Urinary bladder (tissue), 4 donors: ENCODE results near the gene CTSD. TPM values are rescaled to one million over a fixed set of nuclear protein-coding genes. Genes with fewer than 3 reads are reported as not detected.

Experiments
- DNase-seq: peaks from one replicate; pipeline ENCODE4 v3.0.0-alpha.2; 2015; ENCODE audit errors: extremely low spot score
- H3K27ac ChIP-seq: one replicate; pipeline ENCODE4 v1.5.1; 2013; ENCODE audit warnings: low read depth, mild to moderate bottlenecking, moderate library complexity
- H3K36me3 ChIP-seq: one replicate; pipeline ENCODE4 v1.6.1; 2013; ENCODE audit warnings: mild to moderate bottlenecking, moderate library complexity; ENCODE audit not compliant: insufficient read depth
- H3K4me1 ChIP-seq: one replicate; pipeline ENCODE4 v1.6.1; 2013; ENCODE audit warnings: mild to moderate bottlenecking, moderate library complexity; ENCODE audit not compliant: insufficient read depth
- H3K4me3 ChIP-seq: one replicate; pipeline ENCODE4 v1.5.1; 2013; ENCODE audit warnings: low read depth, low read length
- WGBS: extraction: QIAGEN DNeasy Blood & Tissue Kit; methylation state at CpG from one replicate; pipeline ENCODE4 v1.1.7; 2013; 5-methylcytosine and 5-hydroxymethylcytosine counted together
- polyA plus RNA-seq: library from polyadenylated mRNA; stranded (reverse); fragments of 200-250 nt; gene quantifications from one replicate; pipeline ENCODE4 v1.2.3, GENCODE V29; 2013
- total RNA-seq: library from RNA; depleted of rRNA; stranded (reverse); fragments of >200 nt; gene quantifications from one replicate; pipeline ENCODE4 v1.2.3, GENCODE V29; 2014
- donor health status: healthy with polysubstance abuse.
- donor health status: healthy.

Gene CTSD
- total and polyA plus RNA-seq, 2 donors: 76.4 to 495 TPM

DNA sequence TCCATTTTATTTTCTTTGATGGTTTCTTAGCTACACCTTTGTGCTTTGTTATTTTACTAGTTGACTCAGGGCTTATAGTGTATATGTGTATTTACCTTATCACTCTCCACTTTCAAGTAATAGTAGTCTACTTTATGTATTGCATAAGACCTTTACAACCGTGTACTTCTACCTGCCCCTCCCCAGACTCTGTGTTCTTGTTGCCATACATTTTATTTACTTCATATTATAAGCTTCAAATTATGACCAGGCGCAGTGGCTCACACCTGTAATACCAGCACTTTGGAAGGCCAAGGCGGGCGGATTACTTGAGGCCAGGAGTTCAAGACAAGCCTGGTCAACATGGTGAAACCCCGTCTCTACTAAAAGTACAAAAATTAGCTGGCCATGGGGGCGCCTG, 28.2 kb upstream of the CTSD start:
- DNase-seq: no peak
- Histone ChIP-seq H3K27ac (no peak overlapping the region), H3K36me3 (no peaks in the 10 kb centered on the region), H3K4me1 (no peaks in the 10 kb centered on the region), H3K4me3 (no peak overlapping the region)
- 87% methylated on average over 6 of the region's 6 CpGs for WGBS

DNA sequence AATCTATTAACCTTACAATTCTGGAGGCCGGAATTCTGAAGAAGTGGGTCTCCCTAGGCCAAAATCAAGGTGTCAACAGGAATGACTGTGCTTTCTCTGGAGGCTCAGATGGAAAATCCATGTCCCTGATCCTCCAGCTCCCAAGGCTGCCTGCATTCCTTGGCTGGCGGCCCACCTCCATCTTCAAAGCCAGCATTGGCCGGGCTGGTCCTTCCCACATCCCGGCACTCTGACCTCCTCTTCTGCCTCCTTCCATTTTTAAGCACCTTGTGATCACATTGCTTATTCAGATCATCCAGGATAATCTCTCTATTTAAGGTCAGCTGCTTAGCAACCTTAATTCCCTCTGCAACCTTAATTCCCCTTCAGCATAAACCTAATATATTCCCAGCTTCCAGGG, 22.7 kb upstream of the CTSD start:
- Histone ChIP-seq H3K4me1 (no peaks in the 10 kb centered on the region), H3K36me3 (no peaks in the 10 kb centered on the region), H3K4me3 (no peak overlapping the region), H3K27ac (no peak overlapping the region)
- WGBS: 85% methylated on average over 4 of the region's 4 CpGs
- no peak for DNase-seq

DNA sequence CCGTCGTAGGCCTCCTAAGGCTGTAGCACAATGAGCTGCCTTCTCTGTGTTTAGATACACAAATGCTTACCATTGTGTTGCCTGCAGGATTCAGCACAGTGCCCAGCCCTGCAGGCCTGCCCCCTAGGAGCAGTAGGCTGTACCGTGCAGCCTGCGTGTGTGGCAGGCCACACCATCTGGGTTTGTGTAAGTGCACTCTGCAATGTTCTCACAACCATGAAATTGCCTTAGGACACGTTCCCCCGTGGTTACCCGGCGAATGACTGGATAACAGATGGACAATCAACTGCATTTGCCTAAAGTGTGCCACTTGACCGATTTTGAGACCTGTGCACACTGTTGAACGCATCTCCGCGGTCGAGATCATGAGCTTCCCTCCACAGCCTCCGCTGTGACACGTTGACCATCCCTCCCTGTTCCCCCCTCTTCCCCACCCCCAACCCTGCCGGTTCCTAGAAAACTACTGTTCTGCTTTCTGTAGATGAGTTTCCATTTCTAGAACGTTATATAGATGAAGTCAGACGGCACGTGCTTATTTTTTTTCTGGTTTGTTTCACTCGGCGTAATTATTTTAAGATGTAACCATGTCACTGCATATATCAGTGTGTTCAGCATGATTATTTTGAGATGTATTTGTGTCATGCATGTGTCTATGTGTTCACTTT, 22.2 kb upstream of the CTSD start:
- no peak overlapping the region for H3K4me3 ChIP-seq
- H3K4me1 ChIP-seq: no peaks in the 10 kb centered on the region
- H3K36me3 ChIP-seq: no peaks in the 10 kb centered on the region
- no peak for DNase-seq
- 79% methylated on average over 21 of the region's 21 CpGs for WGBS
- no peak overlapping the region for H3K27ac ChIP-seq

DNA sequence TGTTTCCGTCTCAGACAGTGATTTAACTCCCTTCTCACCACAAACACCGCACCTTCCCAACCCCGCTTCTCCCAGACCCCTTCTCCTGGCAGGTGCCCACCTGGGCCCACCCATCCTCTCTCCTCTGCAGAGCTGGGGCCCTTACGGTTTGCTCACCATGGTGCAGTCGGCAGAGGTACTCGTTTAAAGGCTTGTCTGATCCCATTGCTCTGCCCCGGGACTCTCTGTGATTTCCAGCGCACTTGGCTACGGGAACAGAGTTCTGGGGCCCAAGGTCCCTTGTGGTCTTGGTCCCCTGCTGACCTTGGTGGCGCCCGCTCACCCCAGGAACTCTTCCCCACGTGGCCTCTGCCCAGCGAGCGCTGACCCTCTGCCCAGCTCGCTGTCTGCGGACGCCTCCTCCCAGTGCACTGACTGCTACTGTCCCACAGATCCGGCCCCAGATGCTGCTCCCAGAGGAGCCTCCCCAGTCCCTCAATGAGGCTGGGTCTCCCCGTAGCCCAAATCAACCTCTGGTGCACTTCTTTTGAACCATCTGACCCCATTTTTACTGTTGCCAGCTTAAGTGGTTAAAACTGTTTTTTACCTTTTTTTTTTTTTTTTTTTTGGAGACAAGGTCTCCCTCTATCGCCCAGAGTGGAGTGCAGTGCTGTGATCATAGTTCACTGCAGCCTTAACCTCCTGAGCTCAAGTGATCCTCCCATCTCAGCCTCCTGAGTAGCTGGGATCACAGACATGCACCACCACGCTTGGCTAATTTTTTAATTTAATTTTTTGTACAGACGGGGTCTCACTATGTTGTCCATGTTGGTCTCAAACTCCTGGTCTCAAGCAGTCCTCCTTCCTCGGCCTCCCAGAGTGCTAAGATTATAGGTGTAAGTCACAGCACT, 21.3 kb upstream of the CTSD start:
- no peaks in the 10 kb centered on the region for H3K4me1 ChIP-seq
- DNase-seq: no peak
- H3K27ac ChIP-seq: no peak overlapping the region
- H3K4me3 ChIP-seq: no peak overlapping the region
- 85% methylated on average over 23 of the region's 23 CpGs for WGBS
- H3K36me3 ChIP-seq: no peaks in the 10 kb centered on the region

DNA sequence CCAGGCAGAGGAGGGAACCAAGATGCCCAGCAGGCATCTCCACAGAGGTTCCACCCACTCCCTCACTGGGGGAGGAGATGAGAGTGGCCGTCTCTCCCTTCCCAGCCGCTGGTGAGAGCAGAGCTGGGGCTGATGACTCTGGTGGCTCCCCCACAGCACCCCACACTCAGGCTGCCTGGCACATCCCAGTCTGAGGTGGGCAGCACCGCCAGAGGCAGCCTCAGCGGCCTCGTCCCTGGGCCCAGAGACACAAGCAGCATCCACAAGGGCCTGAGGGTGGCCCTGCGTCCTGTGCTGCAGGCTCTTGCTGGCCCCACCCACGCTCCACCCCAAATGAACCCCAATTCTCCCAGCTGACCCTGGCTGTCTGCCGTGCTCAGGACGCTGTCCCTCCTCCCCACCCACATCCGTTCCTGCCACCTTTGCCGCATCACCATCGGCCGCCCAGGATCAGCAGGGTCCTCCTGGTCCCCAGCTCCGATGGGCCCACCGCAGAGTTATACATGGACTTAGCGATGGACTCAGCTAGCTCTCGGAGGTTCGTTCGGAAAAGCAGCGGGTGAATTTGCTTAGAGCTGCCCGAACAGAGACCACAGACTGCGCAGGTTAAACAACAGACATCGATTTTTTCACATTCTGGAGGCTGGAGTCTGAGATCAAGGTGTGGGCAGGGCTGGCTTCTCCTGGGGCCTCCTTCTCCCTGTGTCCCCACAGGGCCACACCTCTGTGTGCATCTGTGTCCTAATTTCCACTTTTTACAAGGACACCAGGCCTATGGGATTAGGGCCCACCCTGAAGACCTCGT, 20.2 kb upstream of the CTSD start:
- H3K27ac ChIP-seq: no peak overlapping the region
- no peaks in the 10 kb centered on the region for H3K4me1 ChIP-seq
- no peaks in the 10 kb centered on the region for H3K36me3 ChIP-seq
- whole genome bisulfite sequencing: 85% methylated on average over 24 of the region's 24 CpGs
- no peak overlapping the region for H3K4me3 ChIP-seq
- no peak for DNase-seq

DNA sequence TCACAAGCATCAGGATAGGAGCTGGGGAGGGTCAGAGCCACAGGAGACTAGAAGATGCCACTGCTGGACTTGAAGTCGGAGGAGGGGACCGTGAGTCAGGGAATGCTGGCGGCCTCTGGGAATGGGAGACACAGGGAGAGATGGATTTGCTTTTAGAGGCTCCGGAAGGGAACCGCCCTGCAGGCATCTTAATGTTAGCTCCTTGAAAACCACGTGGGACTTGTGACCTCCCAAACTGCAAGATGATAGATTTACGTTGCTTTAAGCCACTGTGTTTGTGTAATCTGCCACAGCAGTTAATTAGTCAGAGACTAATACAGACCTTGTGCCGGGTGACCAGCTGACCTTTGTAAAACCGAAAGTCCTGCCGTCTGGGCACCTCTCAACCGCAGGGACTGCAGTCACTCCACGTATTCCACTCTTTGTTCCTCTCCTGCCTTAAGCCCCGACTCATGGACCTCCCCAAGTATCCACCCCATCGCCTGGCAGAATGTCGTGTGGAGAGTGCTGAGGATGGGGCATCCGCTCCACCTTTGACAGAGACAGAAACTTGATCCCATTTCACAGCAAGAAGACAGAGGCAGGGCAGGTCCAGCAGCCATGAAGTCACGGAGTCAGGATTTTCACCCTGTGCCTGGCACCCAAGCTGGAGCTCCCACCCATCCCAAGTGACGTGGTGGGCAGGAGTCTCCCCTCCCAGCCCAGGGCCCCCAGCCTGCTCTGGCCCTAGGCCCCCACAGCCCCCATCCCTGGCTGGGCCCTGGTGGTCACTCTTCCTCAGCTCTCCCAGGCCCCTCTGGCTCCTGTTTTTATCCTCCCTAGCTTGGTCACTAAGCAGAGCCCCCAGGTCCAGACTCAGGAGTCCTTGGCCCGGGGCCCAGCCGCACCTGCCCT, 19.4 kb upstream of the CTSD start:
- H3K4me1 ChIP-seq: no peaks in the 10 kb centered on the region
- H3K27ac ChIP-seq: no peak overlapping the region
- 61% methylated on average over 20 of the region's 20 CpGs for WGBS
- H3K4me3 ChIP-seq: no peak overlapping the region
- no peaks in the 10 kb centered on the region for H3K36me3 ChIP-seq
- DNase-seq: no peak

DNA sequence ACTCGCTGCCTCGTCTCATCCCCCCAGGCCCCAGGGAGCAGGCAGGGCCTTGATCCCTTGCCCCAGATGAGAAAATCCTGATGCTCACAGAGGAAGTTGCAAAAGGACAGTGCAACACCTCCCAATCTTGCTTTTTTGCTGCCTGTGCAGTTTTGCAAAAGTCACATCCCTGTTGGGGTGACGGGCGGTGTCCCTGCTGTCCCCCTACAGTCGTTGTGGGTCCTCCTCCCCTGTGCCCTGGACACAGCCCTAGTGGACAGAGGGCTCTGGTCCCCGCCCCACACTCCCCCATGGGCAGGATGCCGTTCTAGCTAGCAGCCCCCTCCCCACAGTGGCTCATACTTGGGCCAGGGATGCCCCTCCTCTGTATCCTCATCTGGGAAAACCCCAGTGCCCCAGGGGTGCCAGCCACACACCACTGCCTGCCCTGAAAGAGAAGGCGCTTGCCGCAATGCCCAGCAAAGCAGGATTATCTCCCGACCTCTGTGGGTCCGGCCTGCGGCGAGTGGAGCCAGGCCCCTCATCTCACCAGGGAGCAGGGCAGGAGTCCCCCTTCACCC, 18.4 kb upstream of the CTSD start:
- Histone ChIP-seq H3K4me3 (no peak overlapping the region), H3K4me1 (no peaks in the 10 kb centered on the region), H3K36me3 (no peaks in the 10 kb centered on the region), H3K27ac (no peak overlapping the region)
- DNase-seq: no peak
- 83% methylated on average over 13 of the region's 13 CpGs for WGBS

DNA sequence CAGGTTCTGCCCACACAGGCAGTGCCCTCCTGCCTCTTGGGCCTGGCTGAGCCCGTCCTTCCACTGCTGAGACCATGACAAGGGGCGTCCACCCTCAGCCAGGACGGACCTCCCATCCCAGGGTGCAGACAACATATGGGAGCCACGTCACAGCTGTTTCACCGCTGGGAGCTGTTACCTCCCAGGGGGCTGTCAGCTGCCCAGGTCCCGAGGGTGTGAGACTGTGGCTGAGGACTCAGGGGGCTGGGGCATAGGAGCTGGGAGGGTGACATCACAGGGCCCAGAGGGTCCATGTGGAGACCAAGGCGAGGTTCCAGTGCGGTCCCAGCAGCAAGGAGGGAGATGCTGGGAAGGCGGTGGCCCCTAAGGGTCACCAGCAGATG, 17.9 kb upstream of the CTSD start:
- no peak for DNase-seq
- Histone ChIP-seq H3K4me1 (no peaks in the 10 kb centered on the region), H3K27ac (no peak overlapping the region), H3K36me3 (no peaks in the 10 kb centered on the region), H3K4me3 (no peak overlapping the region)
- WGBS: 79% methylated on average over 9 of the region's 9 CpGs

DNA sequence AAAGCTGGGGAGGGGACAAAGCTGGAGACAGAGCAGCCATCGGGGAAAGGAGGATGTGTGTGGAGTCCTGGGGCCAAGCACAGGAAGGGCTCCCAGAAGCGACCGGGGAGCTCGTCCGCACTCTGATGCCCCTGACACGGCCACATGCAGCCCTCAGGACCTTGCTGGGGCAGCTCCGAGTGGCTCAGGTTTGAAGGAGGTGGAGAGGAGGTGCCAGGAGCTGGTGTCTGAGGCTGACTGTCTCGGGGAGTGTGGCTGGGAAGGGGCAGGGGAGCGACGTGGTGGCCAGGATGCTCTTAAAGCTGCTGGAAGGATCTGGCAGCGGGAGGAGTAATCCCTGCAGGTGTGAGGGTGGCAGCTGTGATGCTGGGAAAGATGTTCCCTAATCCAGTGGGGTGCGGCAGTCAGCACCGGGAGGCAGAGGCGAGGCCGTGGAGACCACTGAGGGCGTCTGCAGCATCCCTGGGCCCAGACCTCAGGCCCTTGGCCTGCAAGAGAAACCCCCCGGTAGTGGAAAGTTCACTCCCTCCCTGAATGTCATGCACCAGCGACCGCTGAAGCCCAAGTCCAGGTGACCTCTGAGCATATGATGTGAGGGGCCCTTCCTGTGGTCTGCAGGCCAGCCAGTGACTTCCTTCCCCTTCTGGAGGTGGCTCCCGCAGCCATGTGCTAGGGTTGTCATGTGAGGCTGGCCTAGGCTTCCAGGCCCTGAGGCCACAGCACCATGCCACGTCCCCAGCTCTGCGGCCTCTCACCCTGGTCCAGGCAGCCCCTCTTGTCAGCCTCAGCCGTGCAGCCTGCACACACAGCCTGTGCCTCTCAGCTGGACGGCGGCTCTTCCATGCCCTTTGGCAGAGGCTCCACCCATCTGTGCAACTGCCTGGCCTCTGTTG, 17.2 kb upstream of the CTSD start:
- 70% methylated on average over 25 of the region's 25 CpGs for WGBS
- H3K36me3 ChIP-seq: no peaks in the 10 kb centered on the region
- H3K27ac ChIP-seq: no peak overlapping the region
- no peak for DNase-seq
- no peak overlapping the region for H3K4me3 ChIP-seq
- H3K4me1 ChIP-seq: no peaks in the 10 kb centered on the region

DNA sequence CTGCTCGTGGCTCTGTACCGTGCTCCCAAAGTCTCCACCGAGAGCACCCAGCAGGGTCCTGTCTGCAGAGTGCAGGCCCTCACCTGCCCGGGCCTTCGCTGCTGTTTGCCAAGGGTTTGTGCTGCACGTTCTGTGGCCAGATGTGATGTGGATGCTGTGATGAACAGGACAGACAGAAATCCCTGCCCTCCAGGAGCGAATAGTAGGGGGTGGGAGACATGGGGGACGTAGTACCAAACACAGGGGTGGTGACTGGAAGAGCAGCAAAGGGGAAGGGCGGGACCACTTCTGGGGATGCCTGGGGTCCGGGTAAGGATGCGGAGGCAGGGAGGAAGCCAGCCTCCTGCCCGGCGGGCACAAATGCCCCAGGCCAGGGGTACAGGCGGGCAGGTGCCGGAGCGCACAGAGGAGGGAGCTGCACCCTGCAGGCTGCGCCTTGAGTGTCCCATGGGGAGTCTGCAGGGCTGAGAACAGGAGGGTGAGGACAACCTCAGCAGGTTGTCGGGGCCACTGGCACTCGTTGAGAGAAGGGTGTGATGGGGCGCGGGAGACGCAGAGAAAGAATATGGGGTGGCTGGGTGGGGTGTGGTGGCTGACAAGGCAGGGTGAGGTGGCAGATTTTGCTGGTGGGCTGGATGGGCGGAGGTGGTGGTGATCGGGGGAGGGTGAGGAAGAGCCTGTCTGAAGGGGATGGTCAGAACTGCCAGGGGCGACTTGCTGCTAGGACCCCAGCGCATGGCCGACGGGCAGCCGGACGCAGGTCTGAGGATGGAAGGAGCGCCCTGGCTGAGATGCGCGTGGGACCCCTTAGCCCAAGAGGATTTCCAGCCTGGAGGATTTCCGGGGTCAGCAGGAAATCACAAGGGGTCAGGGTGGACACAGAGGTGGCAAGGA, 16.3 kb upstream of the CTSD start:
- no peak overlapping the region for H3K27ac ChIP-seq
- no peaks in the 10 kb centered on the region for H3K36me3 ChIP-seq
- H3K4me1 ChIP-seq: no peaks in the 10 kb centered on the region
- no peak overlapping the region for H3K4me3 ChIP-seq
- no peak for DNase-seq
- WGBS: 78% methylated on average over 34 of the region's 34 CpGs

DNA sequence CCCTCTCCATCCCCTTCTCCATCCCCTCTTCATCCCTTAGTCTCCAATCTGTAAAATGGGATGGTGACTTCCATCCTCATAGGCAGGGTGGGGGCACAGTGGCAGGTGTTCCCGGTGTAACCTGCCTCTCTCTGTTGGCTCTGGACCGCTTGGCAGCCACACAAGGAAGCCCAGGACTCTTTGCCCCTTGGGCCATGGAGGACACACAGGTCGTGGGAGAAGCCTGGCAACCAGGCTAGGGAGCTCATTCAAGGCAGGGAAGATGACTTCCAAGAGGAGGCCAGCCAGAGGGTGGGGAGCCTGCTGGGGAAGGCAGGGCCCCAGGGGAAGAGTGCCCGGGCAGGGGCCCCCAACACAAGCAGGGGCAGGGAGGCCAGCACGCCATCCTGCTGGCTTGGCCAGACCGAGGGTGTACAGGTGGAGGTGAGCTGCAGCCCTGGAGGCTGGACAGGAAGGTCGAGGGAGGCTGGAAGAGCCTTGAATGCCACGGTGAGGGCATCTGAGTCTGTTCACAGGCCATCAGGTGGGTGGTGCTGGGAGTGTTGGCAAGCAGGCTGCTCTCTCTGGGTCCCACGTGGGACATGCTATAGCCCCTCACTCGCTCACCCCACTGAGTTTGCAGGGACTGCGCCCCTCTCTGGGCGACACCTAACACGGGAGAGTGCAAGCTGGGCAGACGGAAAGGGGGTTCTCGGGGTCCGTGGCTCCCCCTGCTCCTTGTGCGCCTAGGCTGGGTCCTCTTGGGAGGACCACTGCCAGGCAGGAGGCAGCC, 15.5 kb upstream of the CTSD start:
- DNase-seq: no peak
- no peaks in the 10 kb centered on the region for H3K4me1 ChIP-seq
- H3K27ac ChIP-seq: no peak overlapping the region
- H3K4me3 ChIP-seq: no peak overlapping the region
- 77% methylated on average over 17 of the region's 17 CpGs for WGBS
- H3K36me3 ChIP-seq: no peaks in the 10 kb centered on the region
